Keratinocyte (primary cell): ENCODE data around the gene ERGIC1.

ENCODE experiments used
- CTCF ChIP-seq, 3 experiments: IDR thresholded peaks in 1 of 3; conservative IDR thresholded peaks in 1 of 3; optimal IDR thresholded peaks in 1 of 3; 2 replicates in 2 of 3; 3 replicates in 1 of 3; pipeline versions ENCODE3 to v1.5.1; 2011; ENCODE audit warnings: low read length in 3 of 3, mild to moderate bottlenecking in 3 of 3, moderate library complexity in 2 of 3, control low read depth in 1 of 3, inconsistent platforms in 1 of 3; ENCODE audit not compliant: insufficient read depth in 2 of 3; ENCODE audit errors: extremely low read depth in 1 of 3
- EZH2 ChIP-seq: IDR thresholded peaks from one replicate; pipeline ENCODE4 v1.6.1; 2012; ENCODE audit warnings: inconsistent platforms, mild to moderate bottlenecking, low read length, moderate library complexity

DNA sequence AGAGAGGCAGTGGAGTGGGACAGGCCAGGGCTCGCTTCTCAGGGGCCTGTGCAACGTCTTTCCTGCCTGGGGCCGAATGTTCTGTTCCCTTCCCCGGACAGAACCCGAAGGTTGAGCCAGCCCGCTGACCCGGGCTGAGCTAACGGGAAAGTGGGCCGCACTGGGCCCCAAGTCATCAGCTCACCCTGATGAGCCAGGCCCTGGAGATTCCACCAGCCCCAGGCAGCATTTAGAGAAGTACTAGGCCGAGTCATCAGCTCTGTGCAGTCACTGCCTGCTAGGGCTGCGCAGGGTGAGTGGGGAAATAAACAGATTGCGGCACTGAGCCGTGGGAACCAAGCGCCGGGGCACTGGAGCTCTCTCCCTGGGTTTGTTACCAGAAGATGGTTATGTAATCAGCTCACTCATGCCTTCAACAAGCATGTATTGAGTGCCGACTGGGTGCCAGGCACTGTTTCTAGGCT lies 33.9 kb upstream of the ERGIC1 start:
- TF ChIP-seq EZH2 (no peak), CTCF (optimal IDR thresholded peaks at IDR 0.05 in 1 of 3, IDR thresholded peaks at IDR 0.05 in 1 of 3, conservative IDR thresholded peaks at IDR 0.05 in 1 of 3; ENCODE audit: extremely low read depth in 1 of 3, insufficient read depth in 2 of 3, low read length in 3 of 3) (no peak)
